IMR-90 (cell line): ENCODE results near the gene PCA3. TPM values are rescaled to one million over a fixed set of nuclear protein-coding genes. Genes with fewer than 3 reads are reported as not detected.

ENCODE experiments used
- ATAC-seq: fragments of 200-7000 bp; cut with Tn5 transposase; 2 replicates; pipeline ENCODE4 v1.9.1; 2020; ENCODE audit warnings: low read depth, mild to moderate bottlenecking, moderate library complexity
- BruUV-seq: library from RNA; stranded (reverse); fragments of 400-500 nt; replicated peaks from 2 replicates; lab custom pipeline; 2021; lab: Mats Ljungman, UMichigan
- CTCF ChIA-PET: fragments of 300-600 bp; formaldehyde crosslinking; extraction: SDS; loops from one replicate; lab custom pipeline; 2021; ENCODE audit warnings: antibody characterized with exemption; lab: Yijun Ruan, JAX
- POLR2A ChIA-PET: fragments of 300-600 bp; sonication (Branson Sonifier 250); formaldehyde crosslinking; loops from one replicate; lab custom pipeline; 2022; ENCODE audit warnings: antibody characterized with exemption; ENCODE audit not compliant: unreplicated experiment; lab: Charles Lee
- DNase-seq: peaks from one replicate; pipeline ENCODE4 v3.0.0; 2013
- H2AFZ ChIP-seq: replicated peaks from 2 replicates; pipeline ENCODE3; 2013; ENCODE audit warnings: low read length, mild to moderate bottlenecking; ENCODE audit not compliant: poor library complexity
- H2AK5ac ChIP-seq: 2 replicates; pipeline ENCODE4 v1.6.1; 2013; ENCODE audit warnings: low read depth, low read length, inconsistent platforms
- H2AK9ac ChIP-seq: replicated peaks from 2 replicates; pipeline ENCODE3; 2013; ENCODE audit warnings: mild to moderate bottlenecking, low read depth, low read length, moderate library complexity; ENCODE audit not compliant: poor library complexity
- H2BK120ac ChIP-seq: 2 replicates; pipeline ENCODE4 v1.6.1; 2013; ENCODE audit warnings: low read depth, low read length, inconsistent platforms
- H2BK15ac ChIP-seq: 3 replicates; pipeline ENCODE4 v1.6.1; 2013; ENCODE audit warnings: low read depth, low read length, inconsistent platforms
- H2BK20ac ChIP-seq: 2 replicates; pipeline ENCODE4 v1.6.1; 2013; ENCODE audit warnings: low read depth, mild to moderate bottlenecking, inconsistent platforms, low read length, moderate library complexity
- H2BK5ac ChIP-seq: 2 replicates; pipeline ENCODE4 v1.6.1; 2013; ENCODE audit warnings: mild to moderate bottlenecking, low read depth, low read length, inconsistent platforms; ENCODE audit not compliant: poor library complexity, severe bottlenecking
- H3K14ac ChIP-seq: replicated peaks from 2 replicates; pipeline ENCODE4 v1.6.1; 2013; ENCODE audit warnings: low read depth, low read length, inconsistent platforms
- H3K18ac ChIP-seq: 2 replicates; pipeline ENCODE4 v1.6.1; 2013; ENCODE audit warnings: low read depth, low read length, control low read depth
- H3K23ac ChIP-seq: 2 replicates; pipeline ENCODE4 v1.6.1; 2013; ENCODE audit warnings: low read depth, low read length, inconsistent platforms
- H3K27ac ChIP-seq: 2 replicates; pipeline ENCODE4 v1.5.1; 2013; ENCODE audit warnings: mild to moderate bottlenecking, control low read depth, low read length; ENCODE audit not compliant: insufficient read depth
- H3K27me3 ChIP-seq: 2 replicates; pipeline ENCODE4 v1.6.1; 2013; ENCODE audit warnings: low read length; ENCODE audit not compliant: control insufficient read depth, insufficient read depth
- H3K36me3 ChIP-seq: 2 replicates; pipeline ENCODE4 v1.6.1; 2013; ENCODE audit warnings: low read length, mixed read lengths; ENCODE audit not compliant: control insufficient read depth, insufficient read depth
- H3K4ac ChIP-seq: 2 replicates; pipeline ENCODE4 v1.6.1; 2013; ENCODE audit warnings: low read depth, low read length, inconsistent platforms
- H3K4me1 ChIP-seq: 2 replicates; pipeline ENCODE4 v1.6.1; 2013; ENCODE audit warnings: low read length, mixed read lengths; ENCODE audit not compliant: control insufficient read depth, insufficient read depth
- H3K4me2 ChIP-seq: 2 replicates; pipeline ENCODE4 v1.6.1; 2013; ENCODE audit warnings: low read depth, mild to moderate bottlenecking, control low read depth, low read length, moderate library complexity
- H3K4me3 ChIP-seq: 2 replicates; pipeline ENCODE4 v1.5.1; 2013; ENCODE audit warnings: low read depth, mild to moderate bottlenecking, control low read depth, low read length, moderate library complexity; ENCODE audit not compliant: insufficient read depth
- H3K56ac ChIP-seq: 2 replicates; pipeline ENCODE4 v1.6.1; 2013; ENCODE audit warnings: low read length, inconsistent platforms; ENCODE audit not compliant: insufficient read depth; ENCODE audit errors: extremely low read depth
- H3K79me1 ChIP-seq, 2 experiments: 2 replicates each; pipeline ENCODE4 v1.6.1; 2013; ENCODE audit warnings: low read length in 2 of 2, inconsistent platforms in 1 of 2, low read depth in 1 of 2
- H3K9ac ChIP-seq: 2 replicates; pipeline ENCODE4 v1.6.1; 2013; ENCODE audit warnings: low read depth, low read length, control low read depth
- H3K9me1 ChIP-seq: 2 replicates; pipeline ENCODE4 v1.6.1; 2013; ENCODE audit warnings: low read length, inconsistent platforms; ENCODE audit not compliant: insufficient read depth
- H3K9me3 ChIP-seq: 2 replicates; pipeline ENCODE4 v1.6.1; 2013; ENCODE audit warnings: low read length; ENCODE audit not compliant: control insufficient read depth, insufficient read depth
- H4K20me1 ChIP-seq: 2 replicates; pipeline ENCODE4 v1.6.1; 2013; ENCODE audit warnings: low read length, inconsistent platforms; ENCODE audit not compliant: insufficient read depth
- H4K5ac ChIP-seq: 2 replicates; pipeline ENCODE4 v1.6.1; 2013; ENCODE audit warnings: mild to moderate bottlenecking, low read depth, low read length, control low read depth
- H4K8ac ChIP-seq, 2 experiments: 2 replicates each; pipeline ENCODE4 v1.6.1; 2013; ENCODE audit warnings: low read depth in 2 of 2, low read length in 2 of 2, control low read depth in 1 of 2, inconsistent platforms in 1 of 2
- H4K91ac ChIP-seq: 2 replicates; pipeline ENCODE4 v1.6.1; 2013; ENCODE audit warnings: low read depth, low read length, inconsistent platforms; ENCODE audit not compliant: insufficient read depth
- BHLHE40 ChIP-seq: fragments of 150-350 bp; IDR thresholded peaks from 2 replicates; pipeline ENCODE4 v1.6.1; 2016; ENCODE audit warnings: mild to moderate bottlenecking, low read depth, low read length
- CEBPB ChIP-seq: IDR thresholded peaks from 2 replicates; pipeline ENCODE4 v1.6.1; 2012; ENCODE audit warnings: low read depth, low read length, improper control_type of control experiment
- POLR2A ChIP-seq: IDR thresholded peaks from 2 replicates; pipeline ENCODE4 v1.6.1; 2012; ENCODE audit warnings: mild to moderate bottlenecking, low read depth, low read length
- WGBS, 2 experiments: methylation state at CpG; one replicate each; pipeline versions ENCODE4 v1.1.5 to v1.1.7; 2013; ENCODE audit warnings: missing lambda C conversion rate in 2 of 2; ENCODE audit not compliant: insufficient read length in 1 of 2; ENCODE audit errors: extremely low coverage in 2 of 2; 5-methylcytosine and 5-hydroxymethylcytosine counted together
- dilution Hi-C: fragments of 300-500 bp; cut with HindIII; formaldehyde crosslinking; loops from one replicate; pipeline ENCODE4 v1.14.3; 2018; ENCODE audit warnings: low sequenced_read_pairs; ENCODE audit not compliant: unreplicated experiment
- in situ Hi-C: fragments of 300-500 bp; cut with MboI; formaldehyde crosslinking; loops from 3 replicates; pipeline ENCODE4 v1.14.3; 2019; ENCODE audit warnings: low sequenced_read_pairs, inconsistent platforms, mixed read lengths
- intact Hi-C: fragments of 100-400 bp; cut with micrococcal nuclease; formaldehyde crosslinking; loops from 2 replicates; pipeline ENCODE4 v1.10.0; 2022
- polyA plus RNA-seq, 3 experiments: library from polyadenylated mRNA; depleted of rRNA; stranded (reverse); fragments of >200 nt; gene quantifications; 2 replicates each; pipeline ENCODE4 v1.2.3, GENCODE V29; 2012; ENCODE audit warnings: low replicate concordance in 1 of 3
- total RNA-seq: library from RNA; depleted of rRNA; stranded (reverse); fragments of >200 nt; gene quantifications from 2 replicates; pipeline ENCODE4 v1.2.3, GENCODE V29; 2012

PCA3 gene
- total and polyA plus RNA-seq, 2 of the 4 experiments (the other 2 are of a cell fraction), result not detected

GRCh38 chr9:76744336-76744735, 19.9 kb upstream of the PCA3 start:
- ChIA-PET POLR2A (no interaction called here), CTCF (no interaction called here)
- no peaks in the 10 kb centered on the region for H3K9me1 ChIP-seq
- H2AK5ac ChIP-seq, result no peak overlapping the region
- H4K8ac ChIP-seq, result no peak overlapping the region
- H3K23ac ChIP-seq, result no peak overlapping the region
- in situ Hi-C loops, result no loop called here
- BruUV-seq, result no TSS peak
- no peak overlapping the region for H4K5ac ChIP-seq
- no peak overlapping the region for H3K56ac ChIP-seq
- ATAC-seq (no peak), DNase-seq (no peak)
- no peak overlapping the region for H4K91ac ChIP-seq
- no peak overlapping the region for H3K27ac ChIP-seq
- H2BK5ac ChIP-seq, result no peak overlapping the region
- no peak for TF ChIP-seq POLR2A
- TF ChIP-seq CEBPB, result no peak
- TF ChIP-seq BHLHE40, result no peak
- H3K36me3 ChIP-seq, result no peaks in the 10 kb centered on the region
- no peaks in the 10 kb centered on the region for H3K9me3 ChIP-seq
- WGBS, 2 experiments, result no CpG with 5 or more reads among the region's 3 CpGs
- no peak overlapping the region for H3K9ac ChIP-seq
- no peak overlapping the region for H2AFZ ChIP-seq
- intact Hi-C loops, result no loop called here
- dilution Hi-C loops, result no loop called here
- H3K4me3 ChIP-seq, result no peak overlapping the region
- H3K4me1 ChIP-seq, result no peaks in the 10 kb centered on the region
- H3K79me1 ChIP-seq, result no peaks in the 10 kb centered on the region
- no peaks in the 10 kb centered on the region for H4K20me1 ChIP-seq
- H3K27me3 ChIP-seq, result peaks cover 3% of the 10 kb centered on the region; the same call in 1 of the 2 replicates
- no peak overlapping the region for H2BK15ac ChIP-seq
- H3K14ac ChIP-seq, result no peak overlapping the region
- no peak overlapping the region for H3K4me2 ChIP-seq
- no peak overlapping the region for H3K18ac ChIP-seq
- H2AK9ac ChIP-seq, result no peak overlapping the region
- no peak overlapping the region for H2BK120ac ChIP-seq
- no peak overlapping the region for H3K4ac ChIP-seq
- H2BK20ac ChIP-seq, result no peak overlapping the region
